OCI-LY7 (cell line): ENCODE data around the gene HS3ST2. TPM values are rescaled to one million over a fixed set of nuclear protein-coding genes. Genes with fewer than 3 reads are reported as not detected.

Experiments
- BruUV-seq: library from RNA; stranded (reverse); fragments of 400-500 nt; replicated peaks from 2 replicates; lab custom pipeline; 2021; lab: Mats Ljungman, UMichigan
- CTCF ChIA-PET: fragments of 300-600 bp; sonication (Branson Sonifier 250); formaldehyde crosslinking; loops from one replicate; lab custom pipeline; 2022; ENCODE audit warnings: antibody characterized with exemption; ENCODE audit not compliant: unreplicated experiment; lab: Charles Lee
- POLR2A ChIA-PET: fragments of 300-600 bp; sonication (Branson Sonifier 250); formaldehyde crosslinking; loops from one replicate; lab custom pipeline; 2022; ENCODE audit warnings: antibody characterized with exemption; lab: Charles Lee
- DNase-seq: peaks from one replicate; pipeline ENCODE4 v3.0.0-alpha.2; 2015; ENCODE audit warnings: low spot score
- H2AFZ ChIP-seq: fragments of 200-600 bp; sonication (generic), shearing (Covaris generic); 2 replicates; pipeline ENCODE4 v1.6.1; 2014; ENCODE audit warnings: mild to moderate bottlenecking, antibody characterized with exemption, low read length, moderate library complexity
- H3K27ac ChIP-seq: fragments of 200-600 bp; sonication (generic); 2 replicates; pipeline ENCODE4 v1.5.1; 2014; ENCODE audit warnings: mixed run types, low read depth, mild to moderate bottlenecking, moderate library complexity, low read length, inconsistent platforms; ENCODE audit not compliant: poor library complexity, severe bottlenecking
- H3K36me3 ChIP-seq: fragments of 200-600 bp; sonication (generic); 2 replicates; pipeline ENCODE4 v1.6.1; 2014; ENCODE audit warnings: mild to moderate bottlenecking, antibody characterized with exemption, low read length, moderate library complexity, mixed read lengths; ENCODE audit not compliant: insufficient read depth
- H3K4me1 ChIP-seq: fragments of 200-600 bp; sonication (generic); 2 replicates; pipeline ENCODE4 v1.5.1; 2014; ENCODE audit warnings: mild to moderate bottlenecking, low read length; ENCODE audit not compliant: insufficient read depth, poor library complexity, severe bottlenecking
- H3K4me2 ChIP-seq: fragments of 200-600 bp; sonication (generic); 2 replicates; pipeline ENCODE4 v1.6.1; 2014; ENCODE audit warnings: mild to moderate bottlenecking, low read length
- H3K4me3 ChIP-seq: fragments of 200-600 bp; sonication (generic); 2 replicates; pipeline ENCODE4 v1.5.1; 2014; ENCODE audit warnings: mild to moderate bottlenecking, low read depth, low read length; ENCODE audit not compliant: poor library complexity, severe bottlenecking
- H3K79me2 ChIP-seq: fragments of 200-600 bp; sonication (generic); 2 replicates; pipeline ENCODE4 v1.6.1; 2016; ENCODE audit warnings: low read depth, mild to moderate bottlenecking, low read length, moderate library complexity, mixed read lengths; ENCODE audit not compliant: insufficient read depth
- H3K9me2 ChIP-seq: fragments of 200-600 bp; sonication (generic); 2 replicates; pipeline ENCODE4 v1.6.1; 2016; ENCODE audit warnings: mild to moderate bottlenecking, low read length, mixed read lengths; ENCODE audit not compliant: insufficient read depth
- H3K9me3 ChIP-seq: fragments of 200-600 bp; sonication (generic); 2 replicates; pipeline ENCODE4 v1.6.1; 2014; ENCODE audit warnings: mild to moderate bottlenecking, mixed run types, low read length, mixed read lengths
- H4K20me1 ChIP-seq: fragments of 200-600 bp; sonication (generic); 2 replicates; pipeline ENCODE4 v1.6.1; 2014; ENCODE audit warnings: mild to moderate bottlenecking, antibody characterized with exemption, low read length, moderate library complexity, mixed read lengths; ENCODE audit not compliant: insufficient read depth
- EZH2phosphoT487 ChIP-seq: fragments of 200-600 bp; sonication (generic); IDR thresholded peaks from 2 replicates; pipeline ENCODE4 v1.6.1; 2018; ENCODE audit warnings: low read depth, borderline replicate concordance, mild to moderate bottlenecking, mixed run types, antibody characterized with exemption, low read length, moderate library complexity, mixed read lengths
- intact Hi-C: fragments of 100-400 bp; cut with micrococcal nuclease; formaldehyde crosslinking; loops from one replicate; pipeline ENCODE4 v1.10.0; 2022; ENCODE audit not compliant: unreplicated experiment
- total RNA-seq, 2 experiments: library from RNA; depleted of rRNA in 1 of 2; stranded (reverse); fragments of >200 nt in 1 of 2; shearing (Covaris generic) in 1 of 2; gene quantifications; 2 replicates each; pipeline ENCODE4 v1.2.3, GENCODE V29; 2014 to 2022
- TF ChIP-seq, protein P1 (sequence below): fragments of 200-600 bp; sonication (generic); conservative IDR thresholded peaks from 2 replicates; pipeline ENCODE4 v1.5.1; 2014; ENCODE audit warnings: mild to moderate bottlenecking, antibody characterized with exemption, low read length, moderate library complexity, mixed read lengths

Gene HS3ST2
- total RNA-seq, 2 experiments from 2014 or later: not detected

- Histone ChIP-seq H3K9me2 (no peaks in the 10 kb centered on the region), H3K4me1 (no peaks in the 10 kb centered on the region), H3K79me2 (no peaks in the 10 kb centered on the region), H4K20me1 (no peaks in the 10 kb centered on the region), H3K4me2 (no peak overlapping the region), H3K27ac (no peak overlapping the region), H3K4me3 (no peak overlapping the region), H2AFZ (no peak overlapping the region), H3K9me3 (no peaks in the 10 kb centered on the region), H3K36me3 (no peaks in the 10 kb centered on the region)
- DNase-seq: no peak
- TF ChIP-seq, protein P1, sequence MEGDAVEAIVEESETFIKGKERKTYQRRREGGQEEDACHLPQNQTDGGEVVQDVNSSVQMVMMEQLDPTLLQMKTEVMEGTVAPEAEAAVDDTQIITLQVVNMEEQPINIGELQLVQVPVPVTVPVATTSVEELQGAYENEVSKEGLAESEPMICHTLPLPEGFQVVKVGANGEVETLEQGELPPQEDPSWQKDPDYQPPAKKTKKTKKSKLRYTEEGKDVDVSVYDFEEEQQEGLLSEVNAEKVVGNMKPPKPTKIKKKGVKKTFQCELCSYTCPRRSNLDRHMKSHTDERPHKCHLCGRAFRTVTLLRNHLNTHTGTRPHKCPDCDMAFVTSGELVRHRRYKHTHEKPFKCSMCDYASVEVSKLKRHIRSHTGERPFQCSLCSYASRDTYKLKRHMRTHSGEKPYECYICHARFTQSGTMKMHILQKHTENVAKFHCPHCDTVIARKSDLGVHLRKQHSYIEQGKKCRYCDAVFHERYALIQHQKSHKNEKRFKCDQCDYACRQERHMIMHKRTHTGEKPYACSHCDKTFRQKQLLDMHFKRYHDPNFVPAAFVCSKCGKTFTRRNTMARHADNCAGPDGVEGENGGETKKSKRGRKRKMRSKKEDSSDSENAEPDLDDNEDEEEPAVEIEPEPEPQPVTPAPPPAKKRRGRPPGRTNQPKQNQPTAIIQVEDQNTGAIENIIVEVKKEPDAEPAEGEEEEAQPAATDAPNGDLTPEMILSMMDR: no peak
- TF ChIP-seq EZH2phosphoT487: no peak
- no TSS peak for BruUV-seq
- intact Hi-C loops: no loop called here
- ChIA-PET CTCF (no interaction called here), POLR2A (interaction anchor here (0.9 kb wide), 1 partner anchor 11 kb away, joined by 3 read pairs; no protein-coding TSS in a partner anchor)
These were observed 29.2 kb upstream of the HS3ST2 start for GRCh38 chr16:22784690-22785214.

DNA sequence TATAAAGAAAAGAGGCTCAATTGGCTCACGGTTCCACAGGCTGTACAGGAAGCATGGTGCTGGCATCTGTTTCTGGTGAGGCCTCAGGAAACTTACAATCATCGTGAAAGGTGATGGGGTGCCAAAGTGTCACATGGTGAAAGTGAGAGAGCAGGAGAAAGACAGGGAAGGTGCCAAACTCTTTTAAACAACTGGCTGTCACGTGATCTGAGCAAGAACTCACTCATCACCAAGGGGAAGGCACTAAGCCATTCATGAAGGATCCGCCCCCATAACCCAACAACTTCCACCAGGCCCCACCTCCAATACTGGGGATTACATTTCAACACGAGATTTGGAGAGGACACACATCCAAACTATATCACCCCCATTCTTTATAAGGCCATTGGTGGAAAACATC is 28.4 kb upstream of the HS3ST2 start:
- Histone ChIP-seq H4K20me1 (no peaks in the 10 kb centered on the region), H3K4me2 (no peak overlapping the region), H3K27ac (no peak overlapping the region), H2AFZ (no peak overlapping the region), H3K4me1 (no peaks in the 10 kb centered on the region), H3K79me2 (no peaks in the 10 kb centered on the region), H3K9me2 (no peaks in the 10 kb centered on the region), H3K4me3 (no peak overlapping the region), H3K9me3 (no peaks in the 10 kb centered on the region), H3K36me3 (no peaks in the 10 kb centered on the region)
- intact Hi-C loops: no loop called here
- DNase-seq: no peak
- ChIA-PET POLR2A (no interaction called here), CTCF (no interaction called here)
- no TSS peak for BruUV-seq
- TF ChIP-seq, protein P1: no peak
- no peak for TF ChIP-seq EZH2phosphoT487

GRCh38 chr16:22786284-22786683 is 27.7 kb upstream of the HS3ST2 start:
- Histone ChIP-seq H3K36me3 (no peaks in the 10 kb centered on the region), H2AFZ (no peak overlapping the region), H3K79me2 (no peaks in the 10 kb centered on the region), H3K9me3 (no peaks in the 10 kb centered on the region), H4K20me1 (no peaks in the 10 kb centered on the region), H3K4me2 (no peak overlapping the region), H3K4me1 (no peaks in the 10 kb centered on the region), H3K27ac (no peak overlapping the region), H3K9me2 (no peaks in the 10 kb centered on the region), H3K4me3 (no peak overlapping the region)
- DNase-seq: no peak
- BruUV-seq: no TSS peak
- intact Hi-C loops: no loop called here
- POLR2A ChIA-PET: no interaction called here
- CTCF ChIA-PET: no interaction called here
- TF ChIP-seq, protein P1: no peak
- TF ChIP-seq EZH2phosphoT487: no peak
